HG03354 (cell line): ENCODE results near the gene LHFPL2.
"Not testable (repeated sequence)": the region's sequence is repeated elsewhere in the genome, so short reads cannot be mapped to it uniquely, and the experiment has no call there.

Experiments used
- ATAC-seq: cut with Tn5 transposase; IDR thresholded peaks from one replicate; pipeline ENCODE4 v1.9.1; 2021; ENCODE audit warnings: mild to moderate bottlenecking; ENCODE audit not compliant: unreplicated experiment, poor library complexity, severe bottlenecking

The LHFPL2 gene

GRCh38 chr5:78626009-78626571, 22.5 kb downstream of the LHFPL2 start:
- ATAC-seq, result no peak

- no peak for ATAC-seq
Measured at GRCh38 chr5:78624992-78625391, 23.6 kb downstream of the LHFPL2 start.

GRCh38 chr5:78624011-78624541, 24.5 kb downstream of the LHFPL2 start:
- ATAC-seq, result no peak

GRCh38 chr5:78622302-78622971, 26.1 kb downstream of the LHFPL2 start:
- no peak for ATAC-seq

- ATAC-seq, result no peak
Measured at GRCh38 chr5:78621291-78621738, 27.3 kb downstream of the LHFPL2 start.

- ATAC-seq, result not testable (repeated sequence)
Measured at GRCh38 chr5:78620119-78620518, 28.5 kb downstream of the LHFPL2 start.

- no peak for ATAC-seq
Measured at GRCh38 chr5:78618303-78618702, 30.3 kb downstream of the LHFPL2 start.

- ATAC-seq, result no peak
Measured at GRCh38 chr5:78615697-78616096, 32.9 kb downstream of the LHFPL2 start.

GRCh38 chr5:78614816-78615215, 33.8 kb downstream of the LHFPL2 start:
- no peak for ATAC-seq

GRCh38 chr5:78613756-78614155, 34.8 kb downstream of the LHFPL2 start:
- no peak for ATAC-seq

GRCh38 chr5:78613151-78613533, 35.4 kb downstream of the LHFPL2 start:
- no peak for ATAC-seq

GRCh38 chr5:78612227-78613150, 36.1 kb downstream of the LHFPL2 start:
- ATAC-seq, result no peak

- ATAC-seq, result no peak
Measured at GRCh38 chr5:78611126-78611605, 37.4 kb downstream of the LHFPL2 start.

- no peak for ATAC-seq
Measured at GRCh38 chr5:78610636-78611035, 37.9 kb downstream of the LHFPL2 start.

GRCh38 chr5:78610163-78610583, 38.4 kb downstream of the LHFPL2 start:
- no peak for ATAC-seq

GRCh38 chr5:78607864-78608263, 40.7 kb downstream of the LHFPL2 start:
- no peak for ATAC-seq

- ATAC-seq, result no peak
Measured at GRCh38 chr5:78606241-78606640, 42.3 kb downstream of the LHFPL2 start.

- ATAC-seq, result no peak
Measured at GRCh38 chr5:78605611-78606010, 43.0 kb downstream of the LHFPL2 start.

GRCh38 chr5:78604689-78605285, 43.8 kb downstream of the LHFPL2 start:
- no peak for ATAC-seq

- no peak for ATAC-seq
Measured at GRCh38 chr5:78603636-78604175, 44.9 kb downstream of the LHFPL2 start.
